ENCODE data around the gene UBXN2A. TPM values are rescaled to one million over a fixed set of nuclear protein-coding genes. Genes with fewer than 3 reads are reported as not detected.
A peak's percentile ranks its signal among the peaks of the same experiment; 100 is the strongest.

The UBXN2A gene
- total RNA-seq, 1 donor from 2014 or later = 14.1 TPM

DNA sequence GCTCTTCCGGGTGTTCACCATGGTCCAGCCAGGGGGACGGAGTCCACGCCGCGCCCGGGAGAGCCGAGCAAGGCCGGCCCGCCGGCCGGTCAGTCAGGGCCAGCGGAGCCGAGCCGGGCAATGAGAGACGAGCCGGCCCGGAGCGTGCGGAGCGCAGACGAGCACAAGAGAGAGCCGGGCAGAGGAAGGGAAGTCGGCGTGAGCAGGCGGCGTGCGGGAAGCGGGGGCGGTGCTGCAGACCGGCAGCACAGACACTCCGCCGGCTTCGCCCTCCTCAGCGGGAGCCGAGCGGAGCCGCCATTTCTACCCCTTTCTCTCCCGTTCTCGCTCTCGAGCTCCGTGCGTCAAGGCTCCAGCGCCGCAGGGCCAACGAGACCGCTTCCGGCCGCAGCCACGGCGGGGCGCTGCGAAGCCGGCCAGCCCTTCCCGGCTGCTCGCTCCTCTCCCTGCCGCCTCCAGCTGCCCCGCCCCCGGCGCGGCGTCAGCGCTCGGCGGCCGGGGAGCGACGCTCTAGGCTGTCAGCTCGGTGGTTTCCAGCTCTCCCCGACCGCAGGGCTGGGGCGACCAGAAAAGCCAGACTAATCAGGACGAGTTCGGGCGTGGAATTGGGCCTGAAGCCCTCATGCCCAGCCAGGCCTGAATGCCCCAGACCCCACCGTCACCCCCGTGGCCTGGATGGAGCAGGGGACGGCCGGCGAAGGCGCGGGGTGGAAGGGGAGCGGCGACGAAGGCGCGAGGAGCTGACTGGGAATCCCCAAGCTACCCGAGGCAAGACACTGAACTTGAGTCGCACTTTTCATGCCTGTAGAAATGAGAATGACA lies 13.3 kb upstream of the UBXN2A start, which contains the start of gene ATAD2B:
ATAD2B (minus strand) TSS at position 374 of the 822 bp plus-strand sequence; CDS start at position 21, 353 bp downstream.
- Histone ChIP-seq H3K9me3 (no peaks in the 10 kb centered on the region), H3K27ac (peak within 1 kb of the TSS; percentile 97), H3K27me3 (ENCODE audit: low read depth) (no peaks in the 10 kb centered on the region), H3K36me3 (no peaks in the 10 kb centered on the region), H3K4me3 (peak within 1 kb of the TSS; percentile 91), H3K4me1 (peaks cover 35% of the 10 kb centered on the region)
- peak; percentile 91 for TF ChIP-seq CTCF (IDR thresholded peaks at IDR 0.05)
- intact Hi-C loops (cut with DNase I) = no loop called here
- peak; percentile 97 to 98 for ATAC-seq
- peak; percentile 93 for DNase-seq

GRCh38 chr2:23934259-23934658 lies 6.0 kb upstream of the UBXN2A start:
- Histone ChIP-seq H3K36me3 (no peaks in the 10 kb centered on the region), H3K4me1 (peaks cover 5% of the 10 kb centered on the region), H3K9me3 (no peaks in the 10 kb centered on the region), H3K4me3 (no peak overlapping the region), H3K27me3 (ENCODE audit: low read depth) (no peaks in the 10 kb centered on the region), H3K27ac (no peak overlapping the region)
- DNase-seq (no peak), ATAC-seq (no peak)
- intact Hi-C loops (cut with DNase I) = no loop called here
- TF ChIP-seq CTCF (IDR thresholded peaks at IDR 0.05) = no peak

- DNase-seq = no peak
- H3K9me3 ChIP-seq = no peaks in the 10 kb centered on the region
- TF ChIP-seq CTCF (IDR thresholded peaks at IDR 0.05) = no peak
- H3K36me3 ChIP-seq = no peaks in the 10 kb centered on the region
- H3K4me3 ChIP-seq = peak overlapping the region; percentile 69
- no peaks in the 10 kb centered on the region for H3K27me3 ChIP-seq (ENCODE audit: low read depth)
- intact Hi-C loops (cut with DNase I) = no loop called here
- peaks cover 18% of the 10 kb centered on the region for H3K4me1 ChIP-seq
- peak; percentile 50 to 58 for ATAC-seq
- peak overlapping the region; percentile 92 for H3K27ac ChIP-seq
Measured at GRCh38 chr2:23940718-23941620, 706 bp downstream of the UBXN2A start.

DNA sequence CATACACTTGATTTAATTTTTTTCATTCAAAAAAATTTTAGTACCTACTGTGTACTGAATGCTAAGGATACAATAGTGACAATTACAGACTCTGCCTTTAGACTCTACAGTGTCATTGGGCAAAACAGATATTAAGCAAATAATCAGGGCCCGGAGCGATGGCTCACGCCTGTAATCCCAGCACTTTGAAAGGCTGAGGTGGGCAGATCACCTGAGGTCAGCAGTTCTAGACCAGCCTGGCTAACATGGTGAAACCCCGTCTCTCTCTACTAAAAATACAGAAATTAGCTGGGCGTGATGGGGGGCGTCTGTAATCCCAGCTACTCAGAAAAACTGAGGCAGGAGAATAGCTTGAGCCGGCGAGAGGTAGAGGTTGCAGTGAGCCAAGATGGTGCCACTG lies 1.4 kb downstream of the UBXN2A start:
- Histone ChIP-seq H3K27ac (peak overlapping the region; percentile 92), H3K9me3 (no peaks in the 10 kb centered on the region), H3K4me3 (peak overlapping the region; percentile 69), H3K4me1 (peaks cover 18% of the 10 kb centered on the region), H3K36me3 (no peaks in the 10 kb centered on the region), H3K27me3 (ENCODE audit: low read depth) (no peaks in the 10 kb centered on the region)
- ATAC-seq = no peak
- no peak for DNase-seq
- TF ChIP-seq CTCF (IDR thresholded peaks at IDR 0.05) = no peak
- intact Hi-C loops (cut with DNase I) = no loop called here

DNA sequence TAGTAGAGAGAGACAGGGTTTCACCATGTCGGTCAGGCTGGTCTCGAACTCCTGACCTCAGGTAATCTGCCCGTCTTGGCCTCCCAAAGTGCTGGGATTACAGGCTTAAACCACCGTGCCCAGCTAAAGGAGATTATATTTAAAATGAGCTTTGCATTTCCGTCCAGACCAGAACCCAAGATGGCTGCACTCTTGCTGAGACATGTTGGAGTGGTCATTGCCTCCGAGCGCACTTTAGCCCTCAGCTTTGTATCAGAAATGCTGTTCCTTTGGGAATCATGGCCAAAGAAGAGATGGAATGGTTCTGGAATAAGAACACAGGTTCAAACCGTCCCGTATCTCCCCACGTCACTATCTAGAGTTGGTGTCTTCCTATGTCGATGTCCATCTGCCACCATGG lies 3.4 kb downstream of the UBXN2A start:
- no peak for TF ChIP-seq CTCF (IDR thresholded peaks at IDR 0.05)
- H3K27ac ChIP-seq = no peak overlapping the region

More for the DNA sequence above, 3.4 kb downstream of the UBXN2A start:
- Histone ChIP-seq H3K36me3 (no peaks in the 10 kb centered on the region), H3K9me3 (no peaks in the 10 kb centered on the region), H3K4me1 (peaks cover 18% of the 10 kb centered on the region), H3K4me3 (no peak overlapping the region), H3K27me3 (ENCODE audit: low read depth) (no peaks in the 10 kb centered on the region)
- ATAC-seq (no peak), DNase-seq (no peak)
- intact Hi-C loops (cut with DNase I) = no loop called here
